Stimulated activated CD4-positive, alpha-beta T cell treated with anti-CD3 and anti-CD28 coated beads, Interleukin-4, amount 100 ng/mL, for 48 hours (primary cell): ENCODE data around the gene OR2M2.

Source experiments
- DNase-seq, 2 donors: peaks; one replicate each; pipeline ENCODE4 v3.0.0-alpha.2; 2020; ENCODE audit warnings: low read depth in 2 of 2

The OR2M2 gene

GRCh38 chr1:248174521-248174920, at the start of gene OR2M2:
Gene OR2M2 (plus strand): TSS chr1:248174821. CDS start chr1:248179986, 5,165 bp downstream.
- DNase-seq, result no peak

GRCh38 chr1:248127653-248128052, 47.0 kb upstream of the OR2M2 start:
- DNase-seq, result no peak

DNA sequence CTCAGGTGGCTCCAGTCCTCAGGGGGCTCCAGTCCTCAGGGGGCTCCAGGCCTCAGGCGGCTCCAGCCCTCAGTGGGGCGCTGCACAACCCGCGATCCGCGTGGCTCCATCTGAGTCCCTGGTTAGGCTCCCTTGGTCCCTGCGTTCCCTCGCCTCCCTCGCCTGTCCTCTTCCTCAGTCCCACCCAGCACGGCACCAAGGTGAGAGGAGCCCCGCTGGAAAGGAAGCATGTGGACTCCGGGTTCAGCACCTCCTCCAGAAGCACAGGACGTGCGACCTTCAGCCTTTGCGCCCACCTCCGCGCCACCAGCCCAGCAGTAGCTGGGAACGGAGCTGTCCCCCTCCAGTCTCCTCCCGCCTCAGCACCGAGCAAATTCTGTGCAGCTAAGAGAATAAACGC, 37.8 kb upstream of the OR2M2 start:
- DNase-seq, result no peak

- DNase-seq, result no peak
Observed at GRCh38 chr1:248140846-248141245, 33.8 kb upstream of the OR2M2 start.

GRCh38 chr1:248143311-248143710, 31.3 kb upstream of the OR2M2 start:
- no peak for DNase-seq

DNA sequence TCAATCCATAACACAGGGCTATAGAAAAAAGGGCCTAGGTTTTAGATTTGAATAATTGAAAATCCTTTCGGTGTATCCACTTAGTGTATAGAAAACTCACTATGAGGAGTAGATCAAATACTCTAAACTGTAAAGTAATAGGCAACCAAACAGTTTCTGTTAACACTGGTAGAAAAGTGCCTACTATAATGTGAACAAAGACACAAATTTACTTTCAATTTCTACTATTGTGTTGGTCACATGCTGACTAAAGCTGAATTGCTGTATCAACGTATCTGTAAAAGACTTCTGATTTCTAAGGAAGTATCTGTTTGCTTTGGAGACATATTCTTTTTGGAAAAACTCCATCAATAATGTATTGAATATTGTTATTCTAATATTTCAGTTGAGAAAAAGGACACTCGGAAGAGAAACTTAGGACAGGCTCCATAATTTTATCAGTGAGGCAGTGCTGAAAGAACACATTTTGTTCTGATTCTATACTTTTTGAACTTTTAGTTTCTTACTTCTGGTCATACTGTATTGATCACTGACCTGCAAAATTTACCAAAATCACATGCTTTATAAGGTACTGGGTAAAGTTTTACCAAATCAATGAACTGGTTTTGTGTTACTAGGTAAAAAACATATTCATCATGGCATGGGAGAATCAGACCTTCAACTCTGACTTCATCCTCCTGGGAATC, 30.0 kb upstream of the OR2M2 start, which contains the start of gene OR2M5:
TSS of gene OR2M5 (plus strand) at position 636 of the 686 bp plus-strand sequence. CDS start at position 636, 0 bp downstream.
- no peak for DNase-seq

GRCh38 chr1:248152056-248152827, 22.4 kb upstream of the OR2M2 start:
- DNase-seq, result no peak

- no peak for DNase-seq
Observed at GRCh38 chr1:248155927-248156326, 18.7 kb upstream of the OR2M2 start.

- no peak for DNase-seq
Observed at GRCh38 chr1:248158758-248159157, 15.9 kb upstream of the OR2M2 start.

DNA sequence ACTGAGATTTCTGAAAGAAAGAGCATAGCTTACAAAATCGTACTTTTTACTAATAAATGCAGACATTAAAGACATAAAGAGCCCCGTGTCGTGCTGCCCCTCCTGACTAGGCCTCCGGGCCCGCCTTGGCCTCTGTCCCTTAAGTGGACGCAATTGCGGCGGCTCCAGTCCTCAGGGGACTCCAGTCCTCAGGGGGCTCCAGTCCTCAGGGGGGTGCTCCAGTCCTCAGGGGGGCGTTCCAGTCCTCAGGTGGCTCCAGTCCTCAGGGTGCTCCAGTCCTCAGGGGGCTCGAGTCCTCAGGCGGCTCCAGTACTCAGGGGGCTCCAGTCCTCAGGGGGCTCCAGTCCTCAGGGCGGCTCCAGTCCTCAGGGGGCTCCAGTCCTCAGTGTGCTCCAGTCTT, 10.6 kb upstream of the OR2M2 start:
- DNase-seq, result no peak

DNA sequence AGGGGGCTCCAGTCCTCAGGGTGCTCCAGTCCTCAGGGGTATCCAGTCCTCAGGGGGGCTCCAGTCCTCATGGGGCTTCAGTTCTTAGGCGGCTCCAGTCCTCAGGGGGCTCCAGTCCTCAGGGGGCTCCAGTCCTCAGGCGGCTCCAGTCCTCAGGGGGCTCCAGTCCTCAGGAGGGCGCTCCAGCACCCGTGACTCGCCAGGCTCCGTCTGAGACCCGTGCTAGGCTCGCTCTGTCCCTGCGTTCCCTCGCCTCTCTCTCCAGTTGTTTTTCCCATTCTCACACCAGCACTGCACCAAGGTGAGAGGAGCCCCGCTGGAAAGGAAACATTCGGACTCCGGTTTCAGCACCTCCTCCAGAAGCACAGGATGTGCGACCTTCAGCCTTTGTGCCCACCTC, 9.4 kb upstream of the OR2M2 start:
- no peak for DNase-seq

DNA sequence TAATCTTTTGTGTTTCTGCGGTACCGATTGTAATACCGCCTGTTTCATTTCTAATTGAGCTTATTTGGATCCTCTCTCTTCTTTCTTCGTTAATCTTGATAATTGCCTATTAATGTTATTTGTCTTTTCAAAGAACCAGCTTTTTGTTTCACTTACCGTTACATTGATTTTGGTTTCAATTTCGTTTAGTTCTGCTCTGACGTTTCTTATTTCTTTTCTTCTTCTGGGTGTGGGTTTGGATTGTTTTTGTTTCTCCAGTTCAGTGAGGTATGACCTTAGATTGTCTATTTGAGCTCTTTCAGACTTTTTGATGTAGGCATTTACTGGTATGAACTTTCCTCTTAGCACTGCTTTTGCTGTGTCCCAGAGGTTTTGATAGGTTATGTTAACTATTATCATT, 9.4 kb downstream of the OR2M2 start:
- DNase-seq, result no peak

GRCh38 chr1:248187363-248187762, 12.7 kb downstream of the OR2M2 start:
- no peak for DNase-seq

DNA sequence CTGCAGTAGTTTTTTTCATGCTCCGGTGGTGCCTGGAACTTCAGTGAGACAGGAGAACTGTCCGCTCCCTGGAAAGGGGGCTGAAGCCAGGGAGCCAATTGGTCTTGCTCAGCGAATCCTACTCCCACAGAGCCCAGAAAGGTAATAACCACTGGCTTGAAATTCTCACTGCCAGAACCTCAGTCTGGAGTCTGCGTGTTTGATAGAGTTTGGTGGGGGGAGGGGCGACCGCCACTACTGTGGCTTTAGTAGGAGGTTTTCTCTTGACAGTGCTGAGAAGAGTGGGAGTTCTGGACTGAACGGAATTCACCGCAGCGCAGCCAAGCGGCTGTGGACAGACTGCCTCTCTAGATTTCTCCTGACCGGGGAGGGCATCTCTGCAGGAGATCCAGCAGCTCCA, 14.4 kb downstream of the OR2M2 start:
- DNase-seq, result no peak

DNA sequence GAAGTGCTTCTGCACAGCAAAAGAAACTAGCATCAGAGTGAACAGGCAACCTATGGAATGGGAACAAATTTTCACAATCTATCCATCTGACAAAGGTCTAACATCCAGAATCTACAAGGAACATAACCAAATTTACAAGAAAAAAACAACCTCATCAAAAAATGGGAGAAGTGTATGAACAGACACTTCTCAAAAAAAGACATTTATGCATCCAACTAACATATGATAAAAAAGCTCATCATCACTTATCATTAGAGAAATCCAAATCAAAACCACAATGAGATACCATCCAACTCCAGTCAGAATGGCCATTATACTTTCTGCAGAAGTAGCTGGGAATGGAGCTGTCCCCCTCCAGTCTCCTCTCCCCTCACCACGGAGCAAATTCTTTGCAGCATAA, 19.5 kb downstream of the OR2M2 start:
- DNase-seq, result no peak

- no peak for DNase-seq
Observed at GRCh38 chr1:248196965-248197364, 22.3 kb downstream of the OR2M2 start, which contains the start of gene OR2M3. Gene OR2M3 (plus strand): TSS chr1:248197265. CDS start chr1:248203068, 5,803 bp downstream.

DNA sequence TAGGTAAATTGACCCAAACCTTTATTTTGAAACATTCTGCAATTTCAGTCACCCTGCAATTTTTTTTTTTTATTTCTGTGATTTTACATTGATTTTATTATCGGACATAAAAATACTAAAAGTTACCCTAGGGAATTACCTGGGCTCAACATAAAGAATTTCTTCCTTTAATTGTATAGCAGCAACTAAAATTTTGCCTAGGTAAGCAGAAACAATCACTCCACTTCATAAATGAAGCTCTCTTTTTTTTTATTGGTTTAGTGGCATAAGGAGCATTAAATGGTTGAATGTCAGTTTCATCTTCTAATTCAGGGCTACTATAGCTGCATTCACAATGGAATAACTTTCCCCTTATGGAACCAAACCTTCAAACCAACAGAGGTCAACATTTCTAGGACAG, 41.3 kb downstream of the OR2M2 start:
- DNase-seq, result no peak

DNA sequence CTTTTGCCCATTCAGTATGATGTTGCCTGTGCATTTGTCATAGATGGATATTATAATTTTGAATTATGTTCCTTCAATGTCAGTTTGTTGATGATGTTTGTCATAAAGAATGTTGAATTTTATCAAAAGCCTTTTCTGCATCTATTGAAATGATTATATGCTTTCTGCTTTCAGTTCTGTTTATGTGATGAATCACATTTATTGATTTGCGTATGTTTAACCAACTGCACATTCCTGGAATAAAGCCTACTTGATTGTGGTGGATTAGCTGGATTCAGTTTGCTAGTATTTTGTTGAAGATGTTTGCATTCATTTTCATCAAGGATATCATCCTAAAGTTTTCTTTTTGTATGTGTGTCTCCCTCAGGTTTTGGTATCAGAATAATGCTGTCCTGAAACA, 50.9 kb downstream of the OR2M2 start:
- no peak for DNase-seq

DNA sequence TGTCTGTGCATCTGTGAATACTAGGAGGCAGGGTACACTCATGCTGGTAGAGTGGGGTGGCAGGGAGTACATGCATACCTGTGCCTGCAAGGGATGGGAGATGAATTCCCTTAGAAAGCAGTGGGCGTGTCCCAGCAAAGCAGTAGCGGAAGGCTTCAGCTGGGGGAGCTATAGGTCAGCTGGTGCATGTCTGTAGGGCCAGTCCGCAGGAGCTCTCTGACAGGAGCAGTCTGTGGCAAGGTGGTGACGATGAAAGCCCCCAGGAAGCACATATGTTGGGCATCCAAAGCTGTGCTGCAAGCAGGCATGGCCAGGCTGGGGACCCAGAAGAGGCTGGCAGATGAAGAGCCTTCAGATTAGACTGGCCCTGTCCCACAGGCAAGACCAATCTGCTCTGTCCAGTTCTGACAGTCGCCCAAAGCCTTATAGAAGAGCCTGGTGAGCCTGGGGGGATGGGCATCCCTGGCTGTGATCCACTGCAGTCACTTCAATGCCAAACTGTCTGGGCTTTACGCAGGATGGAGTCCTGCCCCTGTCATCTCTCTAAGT, 54.8 kb downstream of the OR2M2 start:
- DNase-seq, result no peak
